Body of pancreas (tissue), 4 donors: ENCODE data around the gene LPP. TPM values are rescaled to one million over a fixed set of nuclear protein-coding genes. Genes with fewer than 3 reads are reported as not detected.

ENCODE experiments used
- ATAC-seq: fragments of 150-250 bp; one replicate; pipeline ENCODE4 v1.9.1; 2016
- DNase-seq, 4 donors: peaks; one replicate each; pipeline ENCODE4 v3.0.0-alpha.2; 2019
- H3K27ac ChIP-seq, 4 donors: fragments of 200-600 bp; sonication (generic); 1 replicate in 3 of 4; 2 replicates in 1 of 4; pipeline versions ENCODE4 v1.5.1 to v1.6.1; 2016 to 2019; ENCODE audit warnings: mild to moderate bottlenecking in 1 of 4, mixed read lengths in 1 of 4, moderate library complexity in 1 of 4
- H3K27me3 ChIP-seq, 2 donors: fragments of 200-600 bp; sonication (generic); one replicate each; pipeline ENCODE4 v1.6.0; 2016; ENCODE audit warnings: mild to moderate bottlenecking in 1 of 2
- H3K36me3 ChIP-seq, 2 donors: fragments of 200-600 bp; sonication (generic); replicated peaks in 1 of 2; 2 replicates each; pipeline ENCODE4 v1.5.1; 2016; ENCODE audit warnings: low read depth in 2 of 2; ENCODE audit not compliant: insufficient read depth in 1 of 2
- H3K4me1 ChIP-seq: fragments of 200-600 bp; sonication (generic); one replicate; pipeline ENCODE4 v1.6.0; 2016
- H3K4me3 ChIP-seq, 2 donors: fragments of 200-600 bp; sonication (generic); 1 replicate in 1 of 2; 2 replicates in 1 of 2; pipeline ENCODE4 v1.5.1; 2016 to 2019
- H3K9me3 ChIP-seq, 3 donors: fragments of 200-600 bp; sonication (generic); 1 replicate in 2 of 3; 2 replicates in 1 of 3; pipeline ENCODE4 v1.5.1; 2016
- CTCF ChIP-seq, 7 experiments: fragments of 450-650 bp in 4 of 7; fragments of 200-600 bp in 3 of 7; sonication (generic) in 3 of 7; IDR thresholded peaks; one replicate each; pipeline ENCODE4 v1.5.1; 2016 to 2019; ENCODE audit warnings: antibody characterized with exemption in 7 of 7
- POLR2A ChIP-seq, 3 donors: fragments of 450-650 bp; IDR thresholded peaks; one replicate each; pipeline ENCODE4 v1.6.1; 2016; ENCODE audit warnings: antibody characterized with exemption in 3 of 3, mild to moderate bottlenecking in 2 of 3
- WGBS, 2 donors: methylation state at CpG; one replicate each; pipeline ENCODE4 v1.1.5; 2017; 5-methylcytosine and 5-hydroxymethylcytosine counted together
- intact Hi-C: fragments of 100-400 bp; cut with DNase I; formaldehyde crosslinking; loops from one replicate; pipeline ENCODE4 v1.15.1; 2023
- total RNA-seq, 2 donors: library from RNA; depleted of rRNA; stranded (reverse); fragments of >200 nt; gene quantifications; one replicate each; pipeline ENCODE4 v1.1.0, GENCODE V29; 2016

The LPP gene
- total RNA-seq, 2 donors from 2014 or later = 60.6 to 65.1 TPM

- H3K4me1 ChIP-seq = peaks cover 45% of the 10 kb centered on the region
- whole genome bisulfite sequencing, 2 donors = 79 to 89% methylated on average over 8 of the region's 8 CpGs
- TF ChIP-seq POLR2A (IDR thresholded peaks at IDR 0.05) (no peak), CTCF (IDR thresholded peaks at IDR 0.05) (no peak)
- no peaks in the 10 kb centered on the region for H3K9me3 ChIP-seq
- peak; percentile 30 for ATAC-seq
- no peaks in the 10 kb centered on the region for H3K27me3 ChIP-seq
- no peak overlapping the region for H3K4me3 ChIP-seq
- intact Hi-C loops = no loop called here
- no peaks in the 10 kb centered on the region for H3K36me3 ChIP-seq
- no peak for DNase-seq
- H3K27ac ChIP-seq = peak overlapping the region in 1 of 4 donors; percentile 40
Measured at GRCh38 chr3:188779281-188779980, 625.5 kb downstream of the LPP start.

- ATAC-seq (peak; percentile 68), DNase-seq (peak in 2 of 4 donors; percentile 19 to 61)
- Histone ChIP-seq H3K27me3 (no peaks in the 10 kb centered on the region), H3K4me1 (peaks cover 36% of the 10 kb centered on the region), H3K36me3 (no peaks in the 10 kb centered on the region), H3K27ac (peak overlapping the region in 3 of 4 donors; percentile 19 to 40 (median 40)), H3K4me3 (no peak overlapping the region), H3K9me3 (no peaks in the 10 kb centered on the region)
- intact Hi-C loops = no loop called here
- WGBS, 2 donors = 70 to 77% methylated on average over 5 of the region's 5 CpGs
- TF ChIP-seq POLR2A (IDR thresholded peaks at IDR 0.05) (no peak), CTCF (IDR thresholded peaks at IDR 0.05) (no peak)
Measured at GRCh38 chr3:188780193-188781147, 626.5 kb downstream of the LPP start.

- WGBS, 2 donors = 51 to 73% methylated on average over 2 of the region's 2 CpGs
- no peaks in the 10 kb centered on the region for H3K9me3 ChIP-seq
- DNase-seq = no peak
- H3K4me3 ChIP-seq = no peak overlapping the region
- no peaks in the 10 kb centered on the region for H3K36me3 ChIP-seq
- no peak for TF ChIP-seq POLR2A (IDR thresholded peaks at IDR 0.05)
- TF ChIP-seq CTCF (IDR thresholded peaks at IDR 0.05) = no peak
- H3K4me1 ChIP-seq = peaks cover 35% of the 10 kb centered on the region
- intact Hi-C loops = no loop called here
- no peak for ATAC-seq
- H3K27me3 ChIP-seq = no peaks in the 10 kb centered on the region
- H3K27ac ChIP-seq = no peak overlapping the region
Measured at GRCh38 chr3:188782613-188783124, 628.7 kb downstream of the LPP start.

- Histone ChIP-seq H3K4me3 (no peak overlapping the region), H3K36me3 (no peaks in the 10 kb centered on the region), H3K9me3 (no peaks in the 10 kb centered on the region), H3K27me3 (no peaks in the 10 kb centered on the region), H3K27ac (no peak overlapping the region), H3K4me1 (peaks cover 22% of the 10 kb centered on the region)
- intact Hi-C loops = no loop called here
- no peak for DNase-seq
- no peak for ATAC-seq
- TF ChIP-seq CTCF (IDR thresholded peaks at IDR 0.05) = no peak
- no peak for TF ChIP-seq POLR2A (IDR thresholded peaks at IDR 0.05)
- 15 to 28% methylated on average over 2 of the region's 2 CpGs for WGBS, 2 donors
Measured at GRCh38 chr3:188786424-188786823, 632.5 kb downstream of the LPP start.
